Progenitor cell of endocrine pancreas (in vitro differentiated cells): ENCODE results near the gene DCN. TPM values are rescaled to one million over a fixed set of nuclear protein-coding genes. Genes with fewer than 3 reads are reported as not detected.

Experiments
- DNase-seq: peaks from one replicate; pipeline ENCODE4 v3.0.0; 2021; ENCODE audit warnings: low spot score; ENCODE audit not compliant: unreplicated experiment
- H3K27ac Mint-ChIP-seq: 2 replicates; pipeline ENCODE4 v1.8.0; 2021; ENCODE audit warnings: mild to moderate bottlenecking, moderate library complexity, mixed read lengths
- H3K27me3 Mint-ChIP-seq: 2 replicates; pipeline ENCODE4 v1.8.0; 2021; ENCODE audit warnings: mixed read lengths
- H3K36me3 Mint-ChIP-seq: 2 replicates; pipeline ENCODE4 v1.8.0; 2022; ENCODE audit warnings: mixed read lengths; ENCODE audit not compliant: insufficient read depth
- H3K4me1 Mint-ChIP-seq: 2 replicates; pipeline ENCODE4 v1.8.0; 2021; ENCODE audit warnings: low read depth, mixed read lengths
- H3K4me3 Mint-ChIP-seq: 2 replicates; pipeline ENCODE4 v1.8.0; 2021; ENCODE audit warnings: low read depth, mild to moderate bottlenecking, moderate library complexity, mixed read lengths
- H3K9me3 Mint-ChIP-seq: 2 replicates; pipeline ENCODE4 v1.8.0; 2021; ENCODE audit warnings: low read depth, mixed read lengths
- CTCF ChIP-seq: fragments of 200-600 bp; sonication (generic); IDR thresholded peaks from one replicate; pipeline ENCODE4 v1.5.0; 2021; ENCODE audit warnings: antibody characterized with exemption, mild to moderate bottlenecking; ENCODE audit not compliant: unreplicated experiment
- total RNA-seq: library from RNA; stranded (reverse); gene quantifications from 2 replicates; pipeline ENCODE4 v1.2.1, GENCODE V29; 2021

Gene DCN
- total RNA-seq, 1 donor from 2014 or later: not detected

DNA sequence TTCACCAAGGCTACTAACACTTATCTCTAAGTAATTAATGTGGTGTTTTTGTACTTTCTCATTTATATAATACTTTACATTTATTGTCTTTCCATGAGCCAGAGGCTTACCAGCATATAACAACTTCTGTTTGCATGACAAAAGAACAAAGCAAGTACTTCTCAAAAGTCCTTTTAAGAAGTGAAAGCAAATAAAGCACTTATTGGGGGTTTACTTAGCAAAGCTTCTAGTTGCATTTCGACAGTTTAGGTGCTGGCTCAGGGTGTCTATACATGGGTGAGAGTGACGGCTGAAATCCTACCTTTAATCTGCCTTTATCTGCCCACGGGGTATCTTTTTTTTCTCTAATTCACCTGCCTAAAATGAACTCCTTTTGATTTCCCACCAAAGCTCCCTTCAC is 21.0 kb upstream of the DCN start:
- Mint-ChIP-seq H3K27ac (peak overlapping the region; percentile 25), H3K4me1 (no peaks in the 10 kb centered on the region)

DNA sequence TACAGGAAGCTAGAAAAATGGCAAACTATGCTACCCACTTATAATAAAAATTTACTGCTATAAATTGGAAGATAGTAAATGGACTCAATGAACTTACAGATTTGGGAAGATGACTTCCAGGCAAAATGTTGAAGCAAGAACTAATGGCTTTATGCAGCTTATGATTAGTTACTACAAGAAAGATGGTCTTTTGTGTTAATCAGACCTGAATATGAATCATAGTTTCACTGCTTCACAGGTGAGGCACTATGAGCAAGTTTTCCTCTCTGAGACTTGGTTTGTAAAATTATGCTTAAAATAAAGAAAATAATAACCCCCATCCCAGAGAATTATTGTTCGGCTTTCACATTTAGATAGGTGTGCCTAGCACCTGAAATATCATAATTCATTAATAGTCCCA is 19.8 kb upstream of the DCN start:
- H3K4me3 Mint-ChIP-seq: no peak overlapping the region
- no peaks in the 10 kb centered on the region for H3K4me1 Mint-ChIP-seq
- no peaks in the 10 kb centered on the region for H3K27me3 Mint-ChIP-seq
- peaks cover 9% of the 10 kb centered on the region for H3K9me3 Mint-ChIP-seq
- no peak overlapping the region for H3K27ac Mint-ChIP-seq
- no peak for DNase-seq
- no peak for TF ChIP-seq CTCF
- no peaks in the 10 kb centered on the region for H3K36me3 Mint-ChIP-seq

More for the DNA sequence above, 21.0 kb upstream of the DCN start:
- Mint-ChIP-seq H3K4me3 (no peak overlapping the region), H3K36me3 (no peaks in the 10 kb centered on the region), H3K9me3 (peaks cover 20% of the 10 kb centered on the region), H3K27me3 (no peaks in the 10 kb centered on the region)
- TF ChIP-seq CTCF: no peak
- DNase-seq: no peak

DNA sequence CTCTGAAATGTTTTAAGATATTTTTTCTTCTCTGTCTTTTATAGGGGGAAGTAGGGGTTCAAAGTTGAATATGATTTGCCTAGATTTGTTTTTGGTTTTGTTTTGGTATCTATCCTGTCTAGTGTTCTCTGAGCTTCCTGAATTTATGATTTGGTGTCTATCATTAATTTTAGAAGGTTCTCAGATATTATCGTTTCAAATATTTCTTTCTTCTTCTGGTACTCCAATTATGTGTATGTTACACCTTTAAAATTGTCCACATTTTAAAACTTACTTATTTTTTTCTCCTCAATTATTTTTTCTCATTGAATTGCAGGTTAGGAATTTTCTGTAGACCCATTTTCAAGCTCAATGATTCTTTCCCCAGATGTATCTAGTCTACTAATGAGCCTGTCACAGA is 13.8 kb upstream of the DCN start:
- no peak for DNase-seq
- Mint-ChIP-seq H3K4me3 (no peak overlapping the region), H3K9me3 (peaks cover 30% of the 10 kb centered on the region), H3K4me1 (no peaks in the 10 kb centered on the region), H3K27me3 (no peaks in the 10 kb centered on the region), H3K36me3 (peaks cover 2% of the 10 kb centered on the region), H3K27ac (no peak overlapping the region)
- TF ChIP-seq CTCF: no peak

- Mint-ChIP-seq H3K27me3 (no peaks in the 10 kb centered on the region), H3K36me3 (peaks cover 2% of the 10 kb centered on the region), H3K27ac (no peak overlapping the region), H3K4me1 (peaks cover 7% of the 10 kb centered on the region), H3K9me3 (peaks cover 29% of the 10 kb centered on the region), H3K4me3 (no peak overlapping the region)
- no peak for TF ChIP-seq CTCF
- DNase-seq: no peak
These were observed 11.9 kb upstream of the DCN start for GRCh38 chr12:91194500-91194899.

- H3K36me3 Mint-ChIP-seq: peaks cover 2% of the 10 kb centered on the region
- H3K4me3 Mint-ChIP-seq: no peak overlapping the region
- H3K9me3 Mint-ChIP-seq: peaks cover 17% of the 10 kb centered on the region
- H3K27ac Mint-ChIP-seq: no peak overlapping the region
- DNase-seq: no peak
- no peak for TF ChIP-seq CTCF
- H3K27me3 Mint-ChIP-seq: no peaks in the 10 kb centered on the region
- peaks cover 22% of the 10 kb centered on the region for H3K4me1 Mint-ChIP-seq
These were observed 9.0 kb upstream of the DCN start for GRCh38 chr12:91191513-91192111.
